Measurements from ENCODE around the gene SNX9.

Gene SNX9

GRCh38 chr6:157779705-157780604, 43.1 kb upstream of the SNX9 start:
- TF ChIP-seq CTCF (IDR thresholded peaks at IDR 0.05; ENCODE audit: low read depth, low read length, missing control alignments): no peak
- no peak overlapping the region for H3K4me3 ChIP-seq (ENCODE audit: low read depth, low read length)
- no peak for DNase-seq (ENCODE audit: low read depth)

- no peak overlapping the region for H3K4me3 ChIP-seq (ENCODE audit: low read depth, low read length)
- no peak for DNase-seq (ENCODE audit: low read depth)
- TF ChIP-seq CTCF (IDR thresholded peaks at IDR 0.05; ENCODE audit: low read depth, low read length, missing control alignments): no peak
These were observed 37.4 kb upstream of the SNX9 start for GRCh38 chr6:157785636-157786035.

- TF ChIP-seq CTCF (IDR thresholded peaks at IDR 0.05; ENCODE audit: low read depth, low read length, missing control alignments): no peak
- no peak overlapping the region for H3K4me3 ChIP-seq (ENCODE audit: low read depth, low read length)
- DNase-seq (ENCODE audit: low read depth): no peak
These were observed 36.8 kb upstream of the SNX9 start for GRCh38 chr6:157786221-157786620.

GRCh38 chr6:157787080-157787479, 36.0 kb upstream of the SNX9 start:
- no peak overlapping the region for H3K4me3 ChIP-seq (ENCODE audit: low read depth, low read length)
- no peak for TF ChIP-seq CTCF (IDR thresholded peaks at IDR 0.05; ENCODE audit: low read depth, low read length, missing control alignments)
- no peak for DNase-seq (ENCODE audit: low read depth)

- no peak for DNase-seq (ENCODE audit: low read depth)
- TF ChIP-seq CTCF (IDR thresholded peaks at IDR 0.05; ENCODE audit: low read depth, low read length, missing control alignments): no peak
These were observed 34.9 kb upstream of the SNX9 start for GRCh38 chr6:157788180-157788579.

GRCh38 chr6:157789297-157789696, 33.7 kb upstream of the SNX9 start:
- H3K4me3 ChIP-seq (ENCODE audit: low read depth, low read length): no peak overlapping the region
- no peak for DNase-seq (ENCODE audit: low read depth)
- no peak for TF ChIP-seq CTCF (IDR thresholded peaks at IDR 0.05; ENCODE audit: low read depth, low read length, missing control alignments)

More at GRCh38 chr6:157788180-157788579, 34.9 kb upstream of the SNX9 start:
- H3K4me3 ChIP-seq (ENCODE audit: low read depth, low read length): no peak overlapping the region

- no peak overlapping the region for H3K4me3 ChIP-seq (ENCODE audit: low read depth, low read length)
- no peak for TF ChIP-seq CTCF (IDR thresholded peaks at IDR 0.05; ENCODE audit: low read depth, low read length, missing control alignments)
- no peak for DNase-seq (ENCODE audit: low read depth)
These were observed 33.2 kb upstream of the SNX9 start for GRCh38 chr6:157789861-157790260.
